GM18498 (cell line): ENCODE measurements around the gene NEDD4L.
"Not testable (repeated sequence)": the region's sequence is repeated elsewhere in the genome, so short reads cannot be mapped to it uniquely, and the experiment has no call there.

ENCODE experiments used
- ATAC-seq: cut with Tn5 transposase; IDR thresholded peaks from one replicate; pipeline ENCODE4 v1.9.1; 2021; ENCODE audit warnings: mild to moderate bottlenecking, moderate library complexity; ENCODE audit not compliant: unreplicated experiment

Gene NEDD4L

DNA sequence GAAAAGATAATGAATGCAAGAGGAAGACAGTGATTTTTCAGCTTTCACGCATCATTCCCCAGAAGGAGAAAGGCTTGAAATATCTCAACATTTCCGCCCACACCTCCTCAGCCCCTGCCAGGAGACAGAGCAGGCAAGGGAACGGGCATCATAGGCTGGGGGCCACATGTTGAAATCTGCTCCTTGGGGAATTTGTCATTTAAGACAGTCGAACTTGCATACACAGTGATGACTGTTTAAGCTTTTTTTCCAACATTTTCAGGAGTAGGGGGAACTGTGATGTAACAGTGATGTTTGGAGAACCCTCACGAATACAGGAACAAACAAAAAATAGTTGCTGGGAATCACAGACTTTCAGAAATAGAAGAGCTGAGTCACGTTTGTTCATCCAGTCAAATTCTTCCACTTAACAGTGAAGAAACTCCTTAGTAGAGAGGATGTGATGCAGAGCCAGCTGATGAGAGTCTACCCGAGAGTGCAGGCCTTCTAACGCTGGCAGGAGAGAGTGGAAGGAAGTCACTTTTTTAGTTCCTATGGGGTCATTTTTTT, 318.1 kb downstream of the NEDD4L start:
- no peak for ATAC-seq

DNA sequence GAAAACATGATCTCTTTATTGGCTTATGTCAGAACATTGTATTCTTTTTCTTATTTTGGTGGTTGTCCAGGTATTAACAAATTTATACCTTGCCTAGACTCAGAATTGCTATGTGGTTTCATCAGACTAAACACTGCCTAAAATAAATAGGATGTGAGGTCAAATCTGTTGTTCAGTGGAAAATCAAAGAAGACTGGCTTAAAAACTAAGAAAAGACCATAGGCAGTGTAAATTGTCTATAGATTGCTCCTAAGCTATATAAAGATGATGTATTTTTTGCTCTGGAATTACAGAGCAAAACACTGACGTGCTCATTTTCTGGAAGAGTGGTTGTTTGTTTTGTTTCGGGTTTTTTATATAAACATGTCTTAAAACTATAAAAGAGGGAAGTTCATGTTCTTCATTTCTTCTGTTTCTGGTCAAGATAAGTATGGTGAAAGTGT, 318.8 kb downstream of the NEDD4L start:
- ATAC-seq = no peak

GRCh38 chr18:58363767-58364540, 319.9 kb downstream of the NEDD4L start:
- ATAC-seq = no peak

DNA sequence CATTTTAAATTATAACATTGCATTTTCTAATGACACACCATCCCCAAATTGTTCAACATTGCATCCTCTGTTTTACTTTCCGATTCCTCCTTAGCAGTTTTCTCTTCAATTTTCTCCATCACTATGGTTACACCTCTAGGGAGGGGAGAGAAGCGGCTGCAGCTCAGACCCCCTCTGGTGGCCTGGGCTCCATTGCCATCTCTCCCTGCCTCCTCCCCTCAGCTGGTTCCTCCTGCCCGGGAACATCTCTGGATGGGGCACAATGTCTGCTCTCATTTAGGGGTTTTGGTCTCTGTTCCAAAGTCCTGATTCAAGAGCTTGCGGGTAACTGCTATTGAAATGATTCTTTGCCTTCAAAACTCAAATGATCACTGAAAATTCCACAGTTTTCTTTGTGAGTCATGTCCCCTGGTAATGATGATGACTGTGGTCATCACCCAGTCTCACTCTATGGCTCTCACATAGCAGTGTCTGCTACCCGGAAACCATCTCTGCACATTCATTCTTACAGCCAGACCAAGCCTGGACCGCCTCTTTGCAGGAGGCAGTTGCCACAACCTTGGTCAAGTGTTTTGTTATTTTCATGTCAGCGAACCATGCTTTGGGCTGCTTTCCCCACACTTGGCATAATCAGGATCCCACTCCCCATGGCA, 321.0 kb downstream of the NEDD4L start:
- no peak for ATAC-seq

GRCh38 chr18:58367425-58368140, 323.6 kb downstream of the NEDD4L start:
- no peak for ATAC-seq

DNA sequence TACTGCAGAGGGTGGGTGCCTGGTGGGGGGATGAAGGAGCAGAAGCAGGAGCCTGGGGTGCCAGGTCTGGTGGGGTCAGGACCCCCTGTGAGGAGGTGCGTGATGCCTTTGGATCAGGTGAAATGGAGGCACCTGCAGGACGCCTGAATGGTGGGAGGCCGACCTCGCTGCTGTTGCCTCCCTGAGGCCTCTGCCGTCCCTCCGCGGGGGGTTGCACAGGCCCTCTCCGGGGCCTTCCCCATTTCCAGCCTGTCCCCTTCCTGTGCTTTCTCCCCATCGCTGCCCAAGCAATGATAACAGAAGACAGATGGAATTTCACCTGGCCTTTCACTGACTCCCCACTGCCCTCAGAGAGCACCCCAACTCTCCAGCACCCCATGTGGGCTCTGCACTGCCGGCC, 325.6 kb downstream of the NEDD4L start:
- no peak for ATAC-seq

GRCh38 chr18:58370038-58370580, 326.1 kb downstream of the NEDD4L start:
- no peak for ATAC-seq

DNA sequence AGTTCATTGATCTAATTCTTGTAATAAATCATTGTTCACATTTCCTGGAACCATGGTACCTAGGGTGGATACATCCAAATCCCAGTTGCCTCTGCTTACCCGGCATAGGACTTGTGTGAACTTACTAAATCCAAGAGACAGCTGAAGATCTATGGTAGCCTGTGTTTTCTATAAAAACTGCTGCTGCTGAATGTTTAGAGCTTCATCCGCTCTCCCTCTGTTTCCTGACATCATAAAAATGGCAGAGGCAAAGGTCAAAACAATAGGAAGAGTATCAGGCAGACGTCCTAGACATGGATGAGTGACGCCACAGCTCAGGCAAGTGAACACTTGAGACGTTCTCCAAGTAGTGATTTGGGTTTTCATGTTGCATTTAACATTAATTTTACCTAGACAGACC, 326.6 kb downstream of the NEDD4L start:
- no peak for ATAC-seq

GRCh38 chr18:58373481-58373880, 329.5 kb downstream of the NEDD4L start:
- ATAC-seq = no peak

- no peak for ATAC-seq
Measured at GRCh38 chr18:58375051-58375450, 331.0 kb downstream of the NEDD4L start.

GRCh38 chr18:58378411-58379379, 334.7 kb downstream of the NEDD4L start:
- no peak for ATAC-seq

GRCh38 chr18:58379443-58379842, 335.4 kb downstream of the NEDD4L start:
- no peak for ATAC-seq

DNA sequence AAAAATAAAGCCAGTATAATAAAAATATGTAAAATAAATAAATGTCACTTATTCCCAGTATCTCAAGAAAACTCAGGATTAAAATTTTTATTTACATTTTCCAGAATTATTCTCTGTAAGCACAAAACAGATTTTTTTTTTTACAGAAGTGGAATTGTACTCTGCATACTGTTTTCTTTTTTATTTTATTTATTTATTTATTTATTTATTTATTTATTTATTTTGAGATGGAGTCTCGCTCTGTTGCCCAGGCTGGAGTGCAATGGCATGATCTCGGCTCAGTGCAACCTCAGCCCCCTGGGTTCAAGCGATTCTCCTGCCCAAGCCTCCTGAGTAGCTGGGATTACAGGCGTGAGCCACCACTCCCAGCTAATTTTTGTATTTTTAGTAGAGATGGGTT, 336.1 kb downstream of the NEDD4L start:
- ATAC-seq = not testable (repeated sequence)

DNA sequence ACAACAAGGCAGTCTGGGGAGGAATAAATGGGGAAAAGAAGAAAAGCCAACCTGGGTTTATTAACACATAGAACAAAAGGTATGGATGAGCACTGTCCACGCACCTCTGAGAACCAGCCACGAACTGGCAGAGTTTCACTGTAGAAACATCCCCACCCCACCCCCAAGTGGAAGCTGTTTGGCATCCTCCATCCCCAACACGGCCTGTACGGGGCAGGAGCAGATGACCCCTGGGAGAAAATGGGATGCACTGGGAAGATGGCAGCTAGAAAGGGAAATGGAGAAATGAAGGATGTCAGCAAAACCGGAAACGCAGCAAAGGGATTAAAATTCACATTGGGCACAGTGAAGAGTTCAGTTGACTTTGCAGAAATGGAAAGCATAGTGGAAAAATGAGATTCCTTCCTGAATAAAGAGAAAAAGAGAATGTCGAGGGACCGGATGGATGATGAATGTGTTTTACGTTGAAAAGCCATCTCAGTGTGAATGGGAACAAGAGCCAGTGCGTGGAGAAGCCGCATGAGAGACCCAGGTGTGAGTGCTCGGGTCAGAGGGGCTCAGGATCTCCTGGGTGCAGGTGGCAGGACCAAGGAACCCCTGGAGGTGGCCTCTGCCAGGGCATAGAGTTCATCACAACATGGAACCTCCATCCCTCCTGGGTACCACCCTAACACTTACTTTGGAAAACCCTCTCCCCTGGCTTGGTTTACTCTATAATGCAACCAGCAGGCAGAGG, 337.8 kb downstream of the NEDD4L start:
- ATAC-seq = no peak

DNA sequence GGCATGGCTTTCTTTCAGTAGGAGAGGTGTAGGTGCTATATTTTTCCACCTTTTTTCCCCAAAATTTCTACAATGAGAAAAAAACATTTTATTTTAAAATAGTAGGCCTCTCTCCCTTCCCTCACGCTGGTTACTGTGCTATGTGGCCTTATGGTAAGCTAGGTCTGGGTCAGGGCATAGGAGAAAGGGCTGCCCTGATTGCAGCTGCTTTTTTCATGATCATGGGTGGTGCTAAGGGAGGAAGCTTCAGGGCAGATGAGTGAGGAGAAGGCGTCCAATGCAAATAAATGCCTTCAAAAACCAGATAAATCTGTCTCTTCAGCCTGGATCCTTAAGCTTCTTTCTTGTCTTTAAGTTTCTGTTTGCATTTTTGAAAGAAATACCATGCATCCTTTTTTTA, 338.4 kb downstream of the NEDD4L start:
- ATAC-seq = no peak

GRCh38 chr18:58385472-58385871, 341.4 kb downstream of the NEDD4L start:
- ATAC-seq = no peak

DNA sequence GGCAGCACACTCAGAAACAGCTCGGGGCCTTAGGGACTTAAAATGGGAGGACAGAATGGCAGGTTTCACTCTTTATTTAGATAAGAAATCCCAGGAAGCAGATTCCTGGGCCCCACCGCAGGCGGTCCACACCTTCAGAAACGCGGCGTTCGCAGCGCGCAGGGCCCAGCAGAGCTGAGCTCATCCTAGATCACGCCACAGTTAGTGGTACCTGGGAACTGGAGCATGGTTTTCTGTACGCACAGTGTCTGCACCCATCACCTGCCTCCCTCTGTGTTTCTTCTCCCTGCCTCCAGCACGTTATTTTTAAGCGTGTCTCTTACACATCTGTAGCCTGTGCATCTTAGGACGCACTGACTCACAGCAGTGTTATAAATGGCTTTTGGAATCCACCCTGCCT, 342.8 kb downstream of the NEDD4L start:
- ATAC-seq = no peak

DNA sequence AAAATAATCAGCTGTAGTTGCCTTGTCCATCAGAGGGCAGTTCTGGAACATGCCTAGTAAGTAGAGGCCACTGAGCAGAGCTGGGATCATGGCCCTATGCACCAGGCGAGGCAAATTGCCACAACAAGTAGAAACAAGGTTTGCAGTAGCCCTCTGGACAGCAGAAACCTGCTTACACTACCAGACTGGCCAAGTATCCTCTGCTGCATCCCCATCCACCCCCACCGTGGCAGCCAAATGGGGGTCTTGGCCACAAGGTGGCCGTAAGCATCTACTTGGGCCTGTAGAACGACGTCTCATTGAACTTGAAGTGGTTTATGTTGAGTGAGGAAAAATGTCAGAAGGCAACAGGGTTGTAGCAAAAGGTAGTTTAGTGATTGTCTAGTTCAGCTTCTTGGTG, 343.7 kb downstream of the NEDD4L start:
- ATAC-seq = no peak

DNA sequence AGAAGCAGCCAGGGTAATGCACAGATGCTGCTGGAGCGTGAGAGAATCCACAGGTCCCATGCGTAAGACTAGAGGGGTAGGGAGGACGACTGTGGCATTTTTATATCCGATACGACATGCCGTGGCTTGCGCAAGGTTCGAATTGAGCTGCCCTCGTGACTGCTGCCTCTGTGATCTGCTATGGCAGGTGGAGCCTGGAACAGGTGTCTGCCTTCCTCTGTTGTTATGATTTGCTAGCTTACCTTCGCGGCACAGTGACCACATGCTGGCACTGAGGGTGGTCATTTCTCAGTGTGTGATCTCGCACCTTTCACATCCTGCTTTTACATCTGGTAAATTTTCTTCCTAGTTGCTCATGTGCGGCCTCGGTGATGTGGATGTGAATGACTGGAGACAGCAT, 344.7 kb downstream of the NEDD4L start:
- no peak for ATAC-seq
